ENCODE data around the gene FAM168B. TPM values are rescaled to one million over a fixed set of nuclear protein-coding genes. Genes with fewer than 3 reads are reported as not detected.

FAM168B gene
- total RNA-seq, 5 donors from 2014 or later (not counting 1 experiment from before 2014, with no cell fraction given), result 61.7 to 84.0 (median 73.3) TPM

DNA sequence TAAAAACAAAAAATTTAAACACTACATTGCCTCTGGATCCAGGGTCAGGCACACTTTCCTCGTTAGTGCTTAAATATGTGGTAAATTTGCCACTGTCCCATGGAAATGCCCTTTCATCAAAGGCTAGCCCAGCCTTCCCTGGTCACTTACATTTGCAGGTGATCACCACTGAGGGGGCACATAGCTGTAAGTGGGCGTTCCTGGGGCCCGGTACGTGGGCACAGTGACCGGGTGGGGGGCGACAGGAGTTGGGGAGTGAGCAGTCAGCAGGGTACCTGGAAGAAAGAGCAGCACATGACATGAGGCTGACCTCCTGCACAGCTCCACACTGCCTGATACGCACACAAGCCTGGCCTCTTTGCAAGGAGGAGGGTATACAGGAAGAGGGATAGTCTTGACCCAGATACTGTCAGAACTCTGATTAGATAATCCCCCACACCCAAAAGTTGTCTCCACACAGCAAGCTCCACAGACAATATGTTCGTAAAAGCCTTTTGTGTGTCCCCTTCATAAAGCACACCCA is 40.5 kb downstream of the FAM168B start:
- no peak for ATAC-seq (replicated peaks in 1 of 4)
- POLR2A ChIA-PET, result no interaction called here
- H3K4me1 ChIP-seq (ENCODE audit: control insufficient read depth in 1 of 2, extremely low read depth in 1 of 2, insufficient read depth in 2 of 2, low read length in 2 of 2), result no peaks in the 10 kb centered on the region
- no peaks in the 10 kb centered on the region for H3K27me3 ChIP-seq (replicated peaks in 1 of 2; ENCODE audit: control insufficient read depth in 2 of 2, extremely low read depth in 1 of 2, insufficient read depth in 2 of 2, low read length in 1 of 2)
- WGBS (ENCODE audit: insufficient coverage), result 98% methylated on average over 5 of the region's 8 CpGs
- Mint-ChIP-seq H3K27ac (no peak overlapping the region), H3K9me3 (no peaks in the 10 kb centered on the region), H3K36me3 (peaks cover 75% of the 10 kb centered on the region), H3K27me3 (no peaks in the 10 kb centered on the region), H3K4me3 (no peak overlapping the region), H3K4me1 (peaks cover 11 to 38% (median 12%) of the 10 kb centered on the region in 3 donors)
- no peak overlapping the region for H3K4me3 ChIP-seq (ENCODE audit: control insufficient read depth in 1 of 2, extremely low read depth in 1 of 2, low read length in 1 of 2)
- DNase-seq, result no peak
- no peaks in the 10 kb centered on the region for H3K9me3 ChIP-seq
- peaks cover 19 to 88% of the 10 kb centered on the region in 2 donors for H3K36me3 ChIP-seq (ENCODE audit: control insufficient read depth in 2 of 2, extremely low read depth in 1 of 2, insufficient read depth in 1 of 2, low read length in 1 of 2)
- CTCF ChIA-PET, result no interaction called here
- no peak overlapping the region for H3K27ac ChIP-seq (ENCODE audit: low read length)

DNA sequence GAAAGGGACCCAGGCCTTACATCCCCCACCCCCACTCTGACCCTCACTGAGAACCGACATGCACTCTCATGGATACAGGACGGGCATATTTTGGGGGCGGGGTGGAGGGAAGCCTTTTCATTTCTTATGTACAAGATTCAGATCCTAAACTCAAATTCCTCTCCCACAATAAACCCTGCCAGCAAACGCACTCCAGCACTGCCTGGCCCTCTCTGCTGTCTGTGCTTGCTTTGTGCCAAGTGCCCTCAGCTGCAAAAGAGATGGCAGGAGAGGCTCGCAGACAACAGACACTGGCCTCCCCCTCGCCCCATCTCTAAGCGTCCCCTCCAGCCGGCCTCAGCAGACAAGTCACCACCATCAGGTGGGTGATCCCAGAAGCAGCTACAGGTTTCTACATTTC is 42.4 kb downstream of the FAM168B start:
- H3K27ac Mint-ChIP-seq, result no peak overlapping the region
- CTCF ChIA-PET, result no interaction called here

DNA sequence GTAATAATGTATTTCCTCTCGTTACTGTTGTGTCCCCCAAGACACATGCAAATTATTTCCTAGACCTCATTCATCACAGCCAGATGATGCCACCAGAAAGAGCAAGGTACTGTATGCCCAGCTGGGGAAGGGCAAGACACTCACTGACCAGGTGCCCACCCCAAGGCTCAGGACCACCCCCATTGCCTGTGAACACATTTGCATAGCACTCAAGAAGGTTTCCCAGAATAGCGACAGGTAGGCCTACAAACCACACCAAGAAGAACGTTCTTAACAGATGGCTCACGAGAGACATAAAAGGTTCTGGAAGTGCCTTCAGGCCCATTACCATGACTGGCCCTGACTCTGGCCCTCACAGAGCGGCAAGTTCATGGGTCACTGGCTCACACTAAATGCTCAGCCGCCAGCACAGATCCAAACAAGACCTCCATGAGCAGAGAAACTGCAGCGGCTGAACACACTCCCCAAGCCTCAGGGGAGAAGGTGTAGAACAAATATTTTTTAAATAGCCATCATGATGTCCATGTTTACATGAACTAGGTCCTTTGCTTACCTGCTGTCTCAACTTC is 44.0 kb downstream of the FAM168B start:
- Mint-ChIP-seq H3K36me3 (peaks cover 55% of the 10 kb centered on the region), H3K4me3 (no peak overlapping the region), H3K9me3 (no peaks in the 10 kb centered on the region), H3K27me3 (no peaks in the 10 kb centered on the region), H3K4me1 (peaks cover 0 to 14% (median 2%) of the 10 kb centered on the region in 3 donors), H3K27ac (no peak overlapping the region)
- no peaks in the 10 kb centered on the region for H3K4me1 ChIP-seq (ENCODE audit: control insufficient read depth in 1 of 2, extremely low read depth in 1 of 2, insufficient read depth in 2 of 2, low read length in 2 of 2)
- H3K4me3 ChIP-seq (ENCODE audit: control insufficient read depth in 1 of 2, extremely low read depth in 1 of 2, low read length in 1 of 2), result no peak overlapping the region
- POLR2A ChIA-PET, result interaction anchor here in 1 of 2 donors (0.6 kb wide), 1 partner anchor 496 kb away, joined by 4 read pairs; no protein-coding TSS in a partner anchor
- H3K27me3 ChIP-seq (replicated peaks in 1 of 2; ENCODE audit: control insufficient read depth in 2 of 2, extremely low read depth in 1 of 2, insufficient read depth in 2 of 2, low read length in 1 of 2), result no peaks in the 10 kb centered on the region
- CTCF ChIA-PET, result no interaction called here
- H3K36me3 ChIP-seq (ENCODE audit: control insufficient read depth in 2 of 2, extremely low read depth in 1 of 2, insufficient read depth in 1 of 2, low read length in 1 of 2), result peaks cover 19 to 59% of the 10 kb centered on the region in 2 donors
- no peaks in the 10 kb centered on the region for H3K9me3 ChIP-seq
- ATAC-seq (replicated peaks in 1 of 4) (no peak), DNase-seq (peak in 1 of 35 experiments; percentile 22)
- 95% methylated on average over 6 of the region's 7 CpGs for WGBS (ENCODE audit: insufficient coverage)
- H3K27ac ChIP-seq (ENCODE audit: low read length), result no peak overlapping the region

More for the DNA sequence above, 42.4 kb downstream of the FAM168B start:
- POLR2A ChIA-PET, result interaction anchor here in 1 of 2 donors (0.7 kb wide), 1 partner anchor 75 kb away, joined by 5 read pairs; no protein-coding TSS in a partner anchor
- WGBS (ENCODE audit: insufficient coverage), result 100% methylated on average over 4 of the region's 8 CpGs
- Mint-ChIP-seq H3K4me1 (peaks cover 0 to 22% (median 2%) of the 10 kb centered on the region in 3 donors), H3K9me3 (no peaks in the 10 kb centered on the region), H3K27me3 (no peaks in the 10 kb centered on the region), H3K4me3 (no peak overlapping the region), H3K36me3 (peaks cover 72% of the 10 kb centered on the region)
- Histone ChIP-seq H3K36me3 (ENCODE audit: control insufficient read depth in 2 of 2, extremely low read depth in 1 of 2, insufficient read depth in 1 of 2, low read length in 1 of 2) (peaks cover 19 to 75% of the 10 kb centered on the region in 2 donors), H3K4me1 (ENCODE audit: control insufficient read depth in 1 of 2, extremely low read depth in 1 of 2, insufficient read depth in 2 of 2, low read length in 2 of 2) (no peaks in the 10 kb centered on the region), H3K9me3 (no peaks in the 10 kb centered on the region), H3K4me3 (ENCODE audit: control insufficient read depth in 1 of 2, extremely low read depth in 1 of 2, low read length in 1 of 2) (no peak overlapping the region), H3K27ac (ENCODE audit: low read length) (no peak overlapping the region), H3K27me3 (replicated peaks in 1 of 2; ENCODE audit: control insufficient read depth in 2 of 2, extremely low read depth in 1 of 2, insufficient read depth in 2 of 2, low read length in 1 of 2) (no peaks in the 10 kb centered on the region)
- DNase-seq, result no peak
- ATAC-seq (replicated peaks in 1 of 4), result no peak

GRCh38 chr2:131048641-131049040 is 44.6 kb downstream of the FAM168B start:
- POLR2A ChIA-PET, result no interaction called here
- Histone ChIP-seq H3K4me1 (ENCODE audit: control insufficient read depth in 1 of 2, extremely low read depth in 1 of 2, insufficient read depth in 2 of 2, low read length in 2 of 2) (no peaks in the 10 kb centered on the region), H3K36me3 (ENCODE audit: control insufficient read depth in 2 of 2, extremely low read depth in 1 of 2, insufficient read depth in 1 of 2, low read length in 1 of 2) (peaks cover 19 to 53% of the 10 kb centered on the region in 2 donors), H3K27ac (ENCODE audit: low read length) (no peak overlapping the region), H3K9me3 (no peaks in the 10 kb centered on the region), H3K4me3 (ENCODE audit: control insufficient read depth in 1 of 2, extremely low read depth in 1 of 2, low read length in 1 of 2) (no peak overlapping the region), H3K27me3 (replicated peaks in 1 of 2; ENCODE audit: control insufficient read depth in 2 of 2, extremely low read depth in 1 of 2, insufficient read depth in 2 of 2, low read length in 1 of 2) (no peaks in the 10 kb centered on the region)
- no peak overlapping the region for H3K27ac Mint-ChIP-seq
- peaks cover 0 to 14% (median 2%) of the 10 kb centered on the region in 3 donors for H3K4me1 Mint-ChIP-seq
- no peaks in the 10 kb centered on the region for H3K27me3 Mint-ChIP-seq
- peaks cover 55% of the 10 kb centered on the region for H3K36me3 Mint-ChIP-seq
- no peak for ATAC-seq (replicated peaks in 1 of 4)
- no peaks in the 10 kb centered on the region for H3K9me3 Mint-ChIP-seq
- no peak for DNase-seq
- no peak overlapping the region for H3K4me3 Mint-ChIP-seq
- WGBS (ENCODE audit: insufficient coverage), result 93% methylated on average over 3 of the region's 6 CpGs
- CTCF ChIA-PET, result no interaction called here

GRCh38 chr2:131047920-131048560 is 45.2 kb downstream of the FAM168B start:
- Histone ChIP-seq H3K27me3 (replicated peaks in 1 of 2; ENCODE audit: control insufficient read depth in 2 of 2, extremely low read depth in 1 of 2, insufficient read depth in 2 of 2, low read length in 1 of 2) (no peaks in the 10 kb centered on the region), H3K4me3 (ENCODE audit: control insufficient read depth in 1 of 2, extremely low read depth in 1 of 2, low read length in 1 of 2) (no peak overlapping the region), H3K9me3 (no peaks in the 10 kb centered on the region), H3K36me3 (ENCODE audit: control insufficient read depth in 2 of 2, extremely low read depth in 1 of 2, insufficient read depth in 1 of 2, low read length in 1 of 2) (peaks cover 19 to 49% of the 10 kb centered on the region in 2 donors), H3K27ac (ENCODE audit: low read length) (no peak overlapping the region), H3K4me1 (ENCODE audit: control insufficient read depth in 1 of 2, extremely low read depth in 1 of 2, insufficient read depth in 2 of 2, low read length in 2 of 2) (no peaks in the 10 kb centered on the region)
- Mint-ChIP-seq H3K4me1 (peaks cover 0 to 14% (median 2%) of the 10 kb centered on the region in 3 donors), H3K27me3 (no peaks in the 10 kb centered on the region), H3K4me3 (no peak overlapping the region), H3K36me3 (peaks cover 51% of the 10 kb centered on the region), H3K27ac (no peak overlapping the region), H3K9me3 (no peaks in the 10 kb centered on the region)
- CTCF ChIA-PET, result interaction anchor here in 1 of 2 donors (0.6 kb wide), 1 partner anchor 224 kb away, joined by 3 read pairs; no protein-coding TSS in a partner anchor
- POLR2A ChIA-PET, result interaction anchor here in 1 of 2 donors (0.5 kb wide), 1 partner anchor 13 kb away, joined by 3 read pairs; no protein-coding TSS in a partner anchor
- DNase-seq, result no peak
- WGBS (ENCODE audit: insufficient coverage), result 100% methylated on average over 1 of the region's 11 CpGs
- ATAC-seq (replicated peaks in 1 of 4), result no peak

DNA sequence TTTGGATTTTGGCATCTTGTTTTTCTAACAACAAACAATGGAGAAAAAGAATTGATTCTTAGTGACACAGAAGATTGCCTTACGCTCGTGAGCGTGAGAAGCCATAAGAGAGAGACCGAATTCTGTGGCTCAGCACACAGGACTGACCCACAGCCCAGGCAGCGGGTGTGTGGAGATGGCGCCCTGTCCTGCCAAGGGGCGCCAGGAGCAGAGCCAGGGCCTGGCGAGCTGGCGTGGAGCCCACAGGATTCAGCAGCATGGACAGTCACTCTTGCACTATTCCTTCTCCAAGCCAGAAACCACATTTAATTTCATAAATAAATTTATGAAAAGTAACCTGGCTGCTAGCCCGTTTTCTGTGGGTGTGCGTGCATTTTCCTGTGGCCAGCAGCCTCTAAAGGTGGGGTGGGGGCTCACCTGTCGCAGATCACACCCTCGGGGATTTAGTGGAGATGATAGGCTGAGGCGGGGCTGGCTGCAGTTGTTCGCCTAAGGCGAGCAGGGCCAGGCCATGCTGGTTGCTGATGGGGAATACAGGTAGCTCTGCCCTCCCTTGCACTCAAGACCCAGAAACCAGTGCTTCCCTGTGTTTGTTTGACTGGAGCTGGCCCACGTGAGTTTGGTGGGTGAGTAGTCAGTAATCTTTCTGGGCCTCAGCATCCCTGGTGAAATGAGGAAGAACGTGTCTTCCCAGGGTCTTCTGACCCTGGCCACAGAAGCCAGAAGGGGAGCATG is 46.2 kb downstream of the FAM168B start:
- H3K36me3 ChIP-seq (ENCODE audit: control insufficient read depth in 2 of 2, extremely low read depth in 1 of 2, insufficient read depth in 1 of 2, low read length in 1 of 2), result peaks cover 11 to 40% of the 10 kb centered on the region in 2 donors
- Mint-ChIP-seq H3K9me3 (no peaks in the 10 kb centered on the region), H3K36me3 (peaks cover 42% of the 10 kb centered on the region), H3K27me3 (no peaks in the 10 kb centered on the region), H3K27ac (peak overlapping the region in 1 of 2 donors; percentile 8), H3K4me3 (no peak overlapping the region), H3K4me1 (peaks cover 4 to 20% (median 6%) of the 10 kb centered on the region in 3 donors)
- H3K4me3 ChIP-seq (ENCODE audit: control insufficient read depth in 1 of 2, extremely low read depth in 1 of 2, low read length in 1 of 2), result no peak overlapping the region
- ChIA-PET CTCF (interaction anchor here in 1 of 2 donors (0.6 kb wide), 1 partner anchor 223 kb away, joined by 3 read pairs; no protein-coding TSS in a partner anchor), POLR2A (no interaction called here)
- DNase-seq (no peak), ATAC-seq (replicated peaks in 1 of 4) (no peak)
- H3K9me3 ChIP-seq, result no peaks in the 10 kb centered on the region
- 96% methylated on average over 11 of the region's 18 CpGs for whole genome bisulfite sequencing (ENCODE audit: insufficient coverage)
- H3K27me3 ChIP-seq (replicated peaks in 1 of 2; ENCODE audit: control insufficient read depth in 2 of 2, extremely low read depth in 1 of 2, insufficient read depth in 2 of 2, low read length in 1 of 2), result no peaks in the 10 kb centered on the region
- peaks cover under 1 to 6% of the 10 kb centered on the region in 2 experiments for H3K4me1 ChIP-seq (ENCODE audit: control insufficient read depth in 1 of 2, extremely low read depth in 1 of 2, insufficient read depth in 2 of 2, low read length in 2 of 2)
- H3K27ac ChIP-seq (ENCODE audit: low read length), result no peak overlapping the region
